GM12892 (cell line): ENCODE data around the gene DNAJC10.

Experiments used
- DNase-seq: peaks from one replicate; pipeline ENCODE4 v3.0.0; 2011; ENCODE audit not compliant: insufficient read length
- FAIRE-seq: peaks from 2 replicates; lab custom pipeline; 2011; peaks lifted over from hg19 to GRCh38; lab: Jason Lieb, UNC
- POLR2A ChIP-seq: IDR thresholded peaks from 2 replicates; pipeline ENCODE4 v1.6.1; 2011; ENCODE audit warnings: low read depth, low read length, control low read depth
- POLR2AphosphoS5 ChIP-seq: IDR thresholded peaks from 2 replicates; pipeline ENCODE4 v1.6.1; 2011; ENCODE audit warnings: low read depth, low read length, control low read depth
- TAF1 ChIP-seq: IDR thresholded peaks from 2 replicates; pipeline ENCODE4 v1.6.1; 2011; ENCODE audit warnings: low read depth, mild to moderate bottlenecking, control low read depth, low read length, borderline replicate concordance

DNAJC10 gene

DNA sequence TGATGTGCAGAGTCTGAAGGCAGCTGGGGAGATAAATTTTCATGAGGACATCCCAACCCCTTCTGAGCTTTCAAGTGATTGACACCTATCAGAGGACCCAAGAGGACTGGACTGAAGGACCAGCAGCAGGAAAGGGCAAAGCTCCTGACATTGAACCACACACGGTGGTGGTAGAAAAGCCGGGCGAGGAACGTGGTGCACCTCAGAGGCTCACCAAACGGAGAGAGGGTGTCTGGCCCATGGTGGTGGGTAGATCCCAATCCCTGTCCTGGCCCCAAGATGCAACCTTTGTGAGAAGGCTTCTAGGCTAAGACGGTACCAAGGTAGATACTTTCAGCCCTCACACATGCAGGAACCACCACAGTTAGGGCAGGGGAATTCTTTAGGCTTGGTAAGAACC is 98.3 kb downstream of the DNAJC10 start:
- TF ChIP-seq TAF1, result no peak
- no peak for TF ChIP-seq POLR2A
- TF ChIP-seq POLR2AphosphoS5, result no peak
- no peak for DNase-seq
- FAIRE-seq, result no peak

DNA sequence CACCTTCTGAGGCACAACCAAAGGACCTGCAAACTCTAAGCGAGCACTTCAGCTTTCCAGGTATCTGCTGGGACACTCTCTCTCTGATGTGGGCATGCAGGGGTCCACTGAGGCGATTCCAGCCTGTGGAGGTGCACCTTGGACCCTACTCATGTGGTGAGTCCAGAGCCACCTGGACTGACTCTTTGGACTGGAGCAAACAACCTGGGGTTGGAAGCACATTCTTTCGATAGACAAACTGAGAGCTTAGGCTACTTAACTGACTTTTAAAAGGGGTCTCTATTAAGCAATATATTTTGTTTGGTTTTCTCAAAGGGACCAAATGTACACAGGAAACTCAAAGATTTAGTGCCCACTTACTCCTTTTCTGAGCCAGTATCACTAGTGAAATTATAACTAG is 98.7 kb downstream of the DNAJC10 start:
- FAIRE-seq, result no peak

DNA sequence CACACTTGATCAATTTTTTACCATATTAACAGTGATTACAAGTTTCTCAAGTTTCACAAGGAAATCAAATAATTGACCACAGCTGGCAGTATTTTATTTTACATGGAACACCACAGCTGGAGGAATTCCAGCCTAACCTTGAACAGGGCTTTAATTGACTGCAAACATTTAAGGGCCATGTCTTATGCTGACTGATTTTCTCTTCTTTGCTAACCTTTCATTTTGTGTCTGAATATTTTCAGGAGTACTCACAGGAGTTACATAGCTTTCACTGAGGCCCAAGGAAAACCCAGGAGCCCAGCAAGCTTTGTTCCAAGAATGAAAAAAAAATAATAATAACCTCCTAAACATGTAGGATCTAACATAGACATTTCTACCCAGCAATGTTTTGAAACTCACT is 100.8 kb downstream of the DNAJC10 start:
- no peak for FAIRE-seq
- TF ChIP-seq POLR2AphosphoS5, result no peak
- no peak for TF ChIP-seq TAF1
- TF ChIP-seq POLR2A, result no peak
- no peak for DNase-seq

More for the DNA sequence above, 98.7 kb downstream of the DNAJC10 start:
- no peak for DNase-seq
- TF ChIP-seq POLR2AphosphoS5, result no peak
- no peak for TF ChIP-seq TAF1
- TF ChIP-seq POLR2A, result no peak

DNA sequence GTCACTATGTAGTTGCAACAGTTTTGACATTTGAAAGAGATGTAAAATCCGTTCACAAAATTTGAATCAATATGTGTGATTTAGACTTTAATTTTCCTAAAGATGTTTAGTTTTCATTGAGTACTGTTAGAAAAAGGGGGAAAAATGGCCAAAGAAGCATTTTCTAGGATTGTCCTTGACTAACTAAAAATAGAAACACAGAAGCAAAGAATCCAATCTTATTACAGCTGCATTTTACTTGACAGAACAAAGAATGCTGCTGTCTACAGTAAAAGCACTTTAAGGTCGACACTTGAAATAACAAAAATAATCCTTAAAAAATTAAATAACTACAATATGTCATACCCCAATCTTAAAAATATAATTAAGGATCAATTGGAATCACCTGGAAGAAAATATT is 101.5 kb downstream of the DNAJC10 start:
- no peak for DNase-seq
- FAIRE-seq, result no peak
- TF ChIP-seq POLR2A (no peak), POLR2AphosphoS5 (no peak), TAF1 (no peak)

DNA sequence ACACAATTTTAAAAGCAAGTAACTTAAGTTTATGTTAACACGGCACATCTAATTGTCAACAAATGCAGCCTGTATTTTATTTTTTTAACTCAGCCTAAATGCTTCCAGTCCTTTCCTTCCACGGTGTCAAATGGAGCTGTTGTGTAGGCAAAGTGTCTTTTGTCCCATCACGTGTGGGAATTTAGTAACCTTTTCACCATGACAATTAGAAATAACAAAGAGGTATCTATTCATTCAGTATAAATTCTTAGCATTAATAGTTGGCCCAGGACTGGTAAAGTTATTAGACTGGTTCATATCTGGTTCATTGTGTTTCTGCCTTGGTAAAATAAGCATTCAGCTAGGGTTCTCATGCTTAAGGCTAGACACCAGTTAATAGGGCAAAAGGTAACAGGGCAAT is 102.4 kb downstream of the DNAJC10 start:
- DNase-seq (no peak), FAIRE-seq (no peak)
- TF ChIP-seq POLR2A (no peak), POLR2AphosphoS5 (no peak), TAF1 (no peak)

DNA sequence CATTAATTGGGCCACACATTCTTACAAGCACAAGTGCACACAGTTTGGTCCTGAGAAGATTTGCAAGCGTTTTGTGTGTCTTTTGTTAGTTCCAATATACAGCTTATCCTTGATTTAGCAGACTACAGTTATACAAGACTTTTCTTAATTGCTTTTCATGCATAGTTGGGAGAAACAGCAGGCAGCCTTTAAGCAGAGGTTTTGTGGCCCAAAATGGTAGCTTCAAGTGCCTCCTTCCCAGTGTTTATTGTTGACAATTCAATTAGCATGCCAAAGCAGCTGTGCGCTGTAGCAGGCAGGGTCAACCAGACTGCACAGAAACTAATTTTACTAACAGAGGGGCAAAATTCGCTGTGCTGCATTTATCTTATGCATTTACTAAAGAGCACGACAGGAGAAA is 102.9 kb downstream of the DNAJC10 start:
- TF ChIP-seq TAF1 (no peak), POLR2AphosphoS5 (no peak), POLR2A (no peak)
- FAIRE-seq, result no peak
- DNase-seq, result no peak

DNA sequence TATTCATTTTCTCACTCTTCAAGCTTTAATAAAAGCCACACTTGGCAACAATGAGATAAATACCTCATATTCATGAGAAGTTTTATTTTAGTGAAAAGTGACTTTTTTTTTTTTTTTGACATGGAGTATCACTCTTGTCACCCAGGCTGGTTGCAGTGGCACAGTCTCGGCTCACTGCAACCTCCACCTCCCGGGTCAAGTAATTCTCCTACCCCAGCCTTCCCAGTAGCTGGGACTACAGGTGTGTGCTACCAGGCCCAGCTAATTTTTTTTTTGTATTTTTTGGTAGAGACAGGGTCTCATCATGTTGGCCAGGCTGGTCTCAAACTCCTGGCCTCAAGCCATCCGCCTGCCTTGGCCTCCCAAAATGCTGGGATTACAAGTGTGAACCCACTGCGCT is 103.4 kb downstream of the DNAJC10 start:
- DNase-seq, result no peak
- no peak for FAIRE-seq
- TF ChIP-seq POLR2A (no peak), POLR2AphosphoS5 (no peak)

DNA sequence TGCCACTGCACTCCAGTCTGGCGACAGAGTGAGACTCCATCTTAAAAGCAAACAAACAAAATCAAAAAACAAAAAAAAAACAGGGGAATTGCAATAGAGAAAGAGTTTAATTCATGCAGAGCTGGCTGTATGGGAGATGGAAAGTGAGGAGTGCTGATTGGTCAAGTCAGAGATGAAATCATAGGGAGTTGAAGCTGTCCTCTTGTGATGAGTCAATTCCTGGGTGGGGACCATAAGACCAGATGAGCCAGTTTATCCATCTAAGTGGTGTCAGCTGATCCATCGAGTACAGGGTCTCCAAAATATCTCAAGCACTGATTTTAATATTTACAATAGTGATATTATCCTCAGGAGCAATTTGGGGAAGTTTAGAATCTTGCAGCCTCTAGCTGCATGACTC is 105.1 kb downstream of the DNAJC10 start:
- TF ChIP-seq POLR2AphosphoS5 (no peak), POLR2A (no peak), TAF1 (no peak)
- DNase-seq (no peak), FAIRE-seq (no peak)

DNA sequence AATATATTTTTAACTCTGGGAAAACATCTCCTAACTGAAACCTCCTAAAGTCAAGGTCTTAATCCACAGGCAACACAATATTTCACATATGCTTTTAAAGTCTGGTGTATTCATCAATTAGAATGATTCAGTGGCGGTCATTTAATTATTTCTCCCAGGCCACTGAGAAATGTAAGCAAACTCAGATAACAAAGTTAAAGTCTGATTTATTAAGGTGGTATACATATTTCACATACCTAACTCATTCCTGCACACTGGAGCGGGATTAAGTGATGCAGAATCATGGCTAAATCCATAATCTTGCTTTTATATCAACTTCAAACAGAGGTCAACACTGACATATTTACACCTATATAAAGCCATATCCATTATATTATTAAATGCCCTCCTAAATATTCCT is 106.7 kb downstream of the DNAJC10 start:
- DNase-seq (no peak), FAIRE-seq (no peak)
- TF ChIP-seq POLR2AphosphoS5 (no peak), TAF1 (no peak), POLR2A (no peak)

DNA sequence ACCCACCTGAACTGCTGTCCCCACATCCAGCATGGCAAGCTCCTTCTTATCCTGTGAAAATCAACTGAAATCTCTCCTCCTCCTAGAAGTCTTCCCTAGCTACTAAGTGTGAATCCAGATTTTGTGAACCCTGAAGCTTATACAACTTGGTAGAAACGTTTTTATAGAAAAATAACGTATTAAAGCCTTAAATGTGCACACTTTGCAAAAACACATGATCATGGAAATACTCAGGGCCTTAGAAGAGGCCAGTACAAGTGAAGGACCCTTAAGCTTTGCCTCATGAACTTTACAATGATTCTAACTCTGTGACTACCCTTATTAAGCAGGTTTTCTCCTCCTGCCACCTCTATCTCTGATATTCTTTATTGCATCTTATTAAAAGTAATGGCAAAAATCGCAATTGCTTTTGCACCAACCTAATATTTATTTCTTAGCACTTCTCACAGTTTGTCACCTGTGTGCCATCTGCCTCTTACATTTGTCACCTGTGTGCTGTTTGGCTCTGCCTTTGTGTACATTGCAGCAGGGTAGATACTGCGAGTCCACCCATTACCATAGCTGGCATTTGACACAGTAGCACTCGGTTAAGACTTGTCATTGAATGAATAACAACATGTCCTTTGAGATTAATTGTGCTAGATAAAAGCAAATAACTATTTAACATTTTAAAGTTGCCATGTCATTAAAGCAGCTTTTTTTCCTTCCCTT is 108.2 kb downstream of the DNAJC10 start:
- no peak for TF ChIP-seq POLR2A
- TF ChIP-seq POLR2AphosphoS5, result no peak
- no peak for TF ChIP-seq TAF1
- FAIRE-seq, result no peak
- DNase-seq, result no peak

DNA sequence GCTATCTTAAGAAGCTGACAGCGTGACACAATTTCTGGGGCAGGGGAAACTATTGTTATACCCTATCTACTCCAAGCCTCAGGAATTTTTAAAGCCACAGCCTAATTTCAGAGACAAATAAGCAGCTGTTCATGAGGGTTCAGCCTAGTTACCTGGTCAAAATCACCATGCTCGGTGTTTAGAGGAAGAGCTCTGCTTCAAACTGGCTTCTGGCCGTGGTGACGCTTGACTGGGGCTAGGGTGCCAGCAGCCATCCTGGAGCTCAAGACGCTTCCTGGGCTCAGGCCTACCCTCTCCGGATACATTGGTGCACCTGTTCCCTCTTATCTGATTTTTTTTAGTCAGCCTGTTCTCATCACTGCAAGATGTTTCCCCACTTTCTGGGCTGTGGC is 108.7 kb downstream of the DNAJC10 start:
- TF ChIP-seq POLR2A (no peak), POLR2AphosphoS5 (no peak), TAF1 (no peak)
- no peak for DNase-seq
- FAIRE-seq, result no peak

DNA sequence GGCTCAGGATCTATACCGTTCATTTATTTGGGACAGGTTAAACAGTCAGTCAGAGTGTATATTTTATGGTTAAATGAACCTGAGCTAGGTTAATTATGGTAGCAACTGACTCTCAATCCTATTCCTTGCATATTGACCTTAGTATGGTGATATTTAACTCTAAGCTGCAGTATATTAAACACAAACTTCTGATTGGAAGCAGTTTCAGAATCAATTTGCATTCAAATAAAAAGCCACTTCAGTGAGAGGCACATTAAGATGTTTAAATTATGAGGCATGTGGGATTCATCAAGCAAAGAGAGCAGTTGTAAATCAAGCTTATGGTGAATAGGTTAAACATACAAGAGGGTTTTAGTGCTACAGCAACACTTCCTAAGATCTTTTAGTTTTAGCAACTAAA is 110.0 kb downstream of the DNAJC10 start:
- no peak for FAIRE-seq
- no peak for TF ChIP-seq POLR2AphosphoS5
- DNase-seq, result no peak
